HG03025 (cell line): Measurements from ENCODE around the gene CHST7.

Source experiments
- ATAC-seq: cut with Tn5 transposase; IDR thresholded peaks from one replicate; pipeline ENCODE4 v1.9.1; 2021; ENCODE audit warnings: mild to moderate bottlenecking, moderate library complexity; ENCODE audit not compliant: unreplicated experiment, low FRiP score

The CHST7 gene

GRCh38 chrX:46643636-46644035, 70.1 kb downstream of the CHST7 start:
- ATAC-seq, result no peak

- ATAC-seq, result no peak
These were observed 72.0 kb downstream of the CHST7 start for GRCh38 chrX:46645614-46646013.

DNA sequence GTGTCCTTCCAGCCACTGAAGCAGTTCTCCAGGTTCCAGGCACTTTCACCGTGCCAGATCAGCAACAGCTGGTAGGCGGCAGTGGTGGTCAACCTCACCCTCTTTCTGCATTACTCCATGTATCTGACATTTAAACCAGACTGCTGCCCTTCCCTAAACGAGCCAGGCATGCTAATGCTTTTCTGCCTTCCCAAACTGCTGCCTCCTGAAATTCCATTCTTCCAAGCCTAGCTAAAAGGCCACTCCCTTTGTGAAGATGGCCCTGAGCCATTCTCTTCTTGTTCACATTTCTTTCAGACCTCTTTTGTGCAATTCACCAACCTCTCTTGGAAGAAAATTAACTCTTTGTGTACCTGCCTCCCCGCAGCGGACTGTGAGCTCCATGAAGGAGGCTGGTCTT, 73.7 kb downstream of the CHST7 start:
- ATAC-seq, result no peak
